HG03159 (cell line): ENCODE measurements around the gene PTPRN2.

Source experiments
- ATAC-seq: cut with Tn5 transposase; IDR thresholded peaks from one replicate; pipeline ENCODE4 v1.9.1; 2021; ENCODE audit warnings: mild to moderate bottlenecking, moderate library complexity; ENCODE audit not compliant: unreplicated experiment

PTPRN2 gene

GRCh38 chr7:158557441-158557755 is 30.2 kb downstream of the PTPRN2 start:
- ATAC-seq = no peak

GRCh38 chr7:158556721-158557440 is 30.7 kb downstream of the PTPRN2 start:
- no peak for ATAC-seq

GRCh38 chr7:158555034-158555520 is 32.5 kb downstream of the PTPRN2 start:
- ATAC-seq = no peak

- ATAC-seq = no peak
Observed at GRCh38 chr7:158550886-158551452, 36.7 kb downstream of the PTPRN2 start.

- ATAC-seq = no peak
Observed at GRCh38 chr7:158550394-158550700, 37.3 kb downstream of the PTPRN2 start.

GRCh38 chr7:158549616-158550393 is 37.8 kb downstream of the PTPRN2 start:
- ATAC-seq = no peak

GRCh38 chr7:158549176-158549615 is 38.4 kb downstream of the PTPRN2 start:
- ATAC-seq = no peak

GRCh38 chr7:158548726-158549125 is 38.9 kb downstream of the PTPRN2 start:
- no peak for ATAC-seq

GRCh38 chr7:158547817-158548216 is 39.8 kb downstream of the PTPRN2 start:
- ATAC-seq = no peak

GRCh38 chr7:158546626-158547025 is 41.0 kb downstream of the PTPRN2 start:
- no peak for ATAC-seq

- no peak for ATAC-seq
Observed at GRCh38 chr7:158546214-158546613, 41.4 kb downstream of the PTPRN2 start.

- no peak for ATAC-seq
Observed at GRCh38 chr7:158544708-158545107, 42.9 kb downstream of the PTPRN2 start.

- ATAC-seq = no peak
Observed at GRCh38 chr7:158543840-158544239, 43.8 kb downstream of the PTPRN2 start.

GRCh38 chr7:158542651-158543566 is 44.7 kb downstream of the PTPRN2 start:
- no peak for ATAC-seq

- ATAC-seq = no peak
Observed at GRCh38 chr7:158541346-158542010, 46.1 kb downstream of the PTPRN2 start.

- no peak for ATAC-seq
Observed at GRCh38 chr7:158539711-158540146, 47.9 kb downstream of the PTPRN2 start.

- ATAC-seq = no peak
Observed at GRCh38 chr7:158538156-158538946, 49.3 kb downstream of the PTPRN2 start.

- ATAC-seq = no peak
Observed at GRCh38 chr7:158537516-158537882, 50.1 kb downstream of the PTPRN2 start.

GRCh38 chr7:158536871-158537515 is 50.6 kb downstream of the PTPRN2 start:
- no peak for ATAC-seq
